BLaER1 treated with 17β-estradiol and CSF1 and Interleukin-3, amounts not matched to agents 10 nM and 100 nM (cell line): Measurements from ENCODE around the gene TARS3.

ENCODE experiments used
- H3K27ac ChIP-seq, 11 experiments: shearing (Covaris generic); formaldehyde crosslinking; 2 replicates each; pipeline ENCODE4 v1.8.1; 2022
- H3K27me3 ChIP-seq, 11 experiments: shearing (Covaris generic); formaldehyde crosslinking; 2 replicates each; pipeline ENCODE4 v1.8.1; 2022
- H3K36me3 ChIP-seq, 11 experiments: shearing (Covaris generic); formaldehyde crosslinking; 2 replicates each; pipeline ENCODE4 v1.8.1; 2022
- H3K4me1 ChIP-seq, 10 experiments: shearing (Covaris generic); formaldehyde crosslinking; 2 replicates each; pipeline ENCODE4 v1.8.1; 2022
- H3K4me2 ChIP-seq, 11 experiments: shearing (Covaris generic); formaldehyde crosslinking; 2 replicates each; pipeline ENCODE4 v1.8.1; 2022
- H3K4me3 ChIP-seq, 10 experiments: shearing (Covaris generic); formaldehyde crosslinking; 2 replicates each; pipeline ENCODE4 v1.8.1; 2022
- H3K9ac ChIP-seq, 11 experiments: shearing (Covaris generic); formaldehyde crosslinking; 2 replicates each; pipeline ENCODE4 v1.8.1; 2022
- H3K9me3 ChIP-seq, 11 experiments: shearing (Covaris generic); formaldehyde crosslinking; replicated peaks in 1 of 11; 2 replicates each; pipeline ENCODE4 v1.8.1; 2022
- H4K20me1 ChIP-seq, 11 experiments: shearing (Covaris generic); formaldehyde crosslinking; 2 replicates each; pipeline ENCODE4 v1.8.1; 2022
- Cebpa-rat ChIP-seq, 11 experiments: shearing (Covaris generic); IDR thresholded peaks; 2 replicates each; pipeline ENCODE4 v1.8.1; 2022

TARS3 gene

DNA sequence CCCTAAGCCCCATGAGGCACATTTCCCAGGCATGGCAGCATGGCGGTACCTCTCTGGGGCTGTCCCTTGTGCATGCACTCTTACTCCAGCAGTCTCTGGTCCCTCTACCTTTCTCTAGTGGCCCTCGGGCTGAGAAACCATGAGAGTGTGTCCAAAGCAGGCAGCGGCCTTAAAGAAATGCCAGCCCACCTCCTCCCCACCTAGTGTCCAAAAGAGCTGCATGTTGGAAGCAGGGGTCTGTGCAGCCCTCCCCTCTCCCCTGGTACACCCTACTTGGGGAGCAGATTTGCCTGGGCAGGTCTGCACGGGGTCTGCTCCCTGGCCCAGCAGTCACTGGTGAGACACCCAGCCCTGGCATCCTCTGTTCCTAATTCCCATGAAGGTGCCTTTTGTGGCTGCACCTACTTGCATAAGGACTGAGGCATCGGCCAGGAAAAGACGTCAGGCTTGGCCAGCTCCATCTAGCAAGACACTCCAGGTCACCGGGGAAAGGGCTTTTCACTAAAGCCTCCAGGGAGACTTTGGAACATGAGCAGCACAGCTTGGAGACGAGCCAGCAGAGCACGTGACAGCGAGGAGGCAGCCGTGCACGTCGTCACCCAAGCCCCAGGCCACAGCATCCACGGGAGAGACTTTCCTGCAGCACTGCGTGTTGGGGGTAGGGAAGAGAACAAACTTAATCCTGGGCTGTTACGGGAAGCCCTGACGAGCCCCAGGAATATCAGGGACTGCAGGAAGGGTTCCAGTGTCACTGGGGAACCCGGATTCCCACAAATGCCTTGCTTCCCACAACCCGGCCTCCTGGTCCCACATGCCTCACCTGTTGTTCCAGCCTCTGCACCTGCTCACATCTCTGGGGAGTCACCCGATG, 110.9 kb downstream of the TARS3 start:
- Histone ChIP-seq H3K9ac (peak overlapping the region in 2 of 11 experiments; percentile 5 to 11; a peak in 2 of 22 replicates), H3K4me3 (no peak overlapping the region; a peak in 1 of 20 replicates), H3K4me1 (peaks cover 29 to 67% (median 66%) of the 10 kb centered on the region in 10 experiments), H3K27ac (no peak overlapping the region), H3K9me3 (no peaks in the 10 kb centered on the region), H3K36me3 (no peaks in the 10 kb centered on the region), H3K27me3 (peaks cover 0 to 16% (median 0%) of the 10 kb centered on the region in 11 experiments; a peak in 4 of 22 replicates), H3K4me2 (peak overlapping the region; percentile 70 to 94 (median 80)), H4K20me1 (peaks cover 0 to 17% (median 6%) of the 10 kb centered on the region in 11 experiments; a peak in 5 of 22 replicates)
- TF ChIP-seq Cebpa-rat (IDR thresholded peaks at IDR 0.05) = no peak

DNA sequence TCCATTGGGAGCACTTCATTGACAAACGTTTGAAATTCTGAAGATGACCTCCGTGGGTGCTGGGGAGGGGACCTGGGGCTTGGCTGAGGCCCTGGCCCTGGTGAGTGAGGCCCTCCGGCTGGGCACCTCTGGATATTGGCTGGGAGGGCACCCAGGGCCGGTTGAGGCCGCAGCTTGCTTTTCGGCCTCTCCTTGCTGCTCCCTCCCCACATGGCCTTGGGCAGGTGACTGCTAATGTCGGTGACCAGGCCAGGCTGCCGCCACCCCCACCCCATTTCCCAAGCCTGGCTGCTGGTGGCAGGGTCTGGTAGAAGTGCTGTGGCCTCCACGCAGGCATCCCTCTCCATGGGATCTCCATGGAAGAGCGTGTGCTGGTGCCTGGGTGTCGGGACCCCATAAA, 111.6 kb downstream of the TARS3 start:
- peak overlapping the region in 10 of 11 experiments; percentile 70 to 94 (median 80); a peak in 19 of 22 replicates for H3K4me2 ChIP-seq
- no peaks in the 10 kb centered on the region for H3K36me3 ChIP-seq
- H3K9me3 ChIP-seq = no peaks in the 10 kb centered on the region
- peaks cover 0 to 17% (median 3%) of the 10 kb centered on the region in 11 experiments; a peak in 5 of 22 replicates for H4K20me1 ChIP-seq
- no peak overlapping the region for H3K9ac ChIP-seq
- H3K27ac ChIP-seq = no peak overlapping the region
- peaks cover 22 to 64% (median 60%) of the 10 kb centered on the region in 10 experiments for H3K4me1 ChIP-seq
- H3K4me3 ChIP-seq = no peak overlapping the region; a peak in 1 of 20 replicates
- H3K27me3 ChIP-seq = peaks cover 0 to 16% (median 0%) of the 10 kb centered on the region in 11 experiments; a peak in 4 of 22 replicates
- no peak for TF ChIP-seq Cebpa-rat (IDR thresholded peaks at IDR 0.05)

DNA sequence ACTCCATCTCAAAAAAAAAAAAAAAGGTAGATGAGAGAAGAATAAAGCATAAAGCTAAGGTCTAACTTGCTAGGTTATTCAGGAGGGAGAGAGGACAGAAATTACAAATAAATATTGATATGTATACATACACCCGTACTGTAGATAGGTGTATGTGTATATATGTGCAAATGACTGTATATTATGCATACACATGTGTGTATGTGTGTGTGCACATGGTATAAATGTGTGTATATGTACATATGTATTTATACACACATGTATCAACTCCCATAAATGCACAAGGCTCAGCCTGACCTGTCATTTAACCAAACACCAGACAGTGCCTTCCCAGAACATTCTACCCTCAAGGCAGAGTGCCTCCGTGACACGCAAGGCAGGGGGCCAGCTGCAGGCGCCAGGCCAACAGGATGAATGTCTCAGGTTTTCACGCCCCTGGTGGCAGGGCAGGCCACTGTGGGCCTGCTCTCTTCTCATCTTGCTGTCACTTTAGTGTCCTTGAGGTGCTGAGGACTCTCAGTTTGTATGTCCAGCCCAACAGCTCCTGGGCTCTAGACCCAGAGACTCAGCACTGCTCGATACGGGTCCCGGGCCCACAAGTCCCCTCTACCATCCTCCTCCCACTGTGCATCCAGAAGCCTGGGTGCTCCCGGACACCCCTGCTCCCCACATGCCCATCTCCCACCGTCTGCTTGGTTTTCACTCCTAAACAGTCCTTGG, 112.5 kb downstream of the TARS3 start:
- Histone ChIP-seq H3K4me2 (peak overlapping the region in 8 of 11 experiments; percentile 73 to 94 (median 84); a peak in 13 of 22 replicates), H3K36me3 (no peaks in the 10 kb centered on the region), H3K9ac (no peak overlapping the region), H3K9me3 (no peaks in the 10 kb centered on the region), H3K4me1 (peaks cover 15 to 55% (median 50%) of the 10 kb centered on the region in 10 experiments), H3K4me3 (no peak overlapping the region), H4K20me1 (peaks cover 0 to 17% (median 0%) of the 10 kb centered on the region in 11 experiments; a peak in 4 of 22 replicates), H3K27me3 (peaks cover 0 to 16% (median 0%) of the 10 kb centered on the region in 11 experiments; a peak in 4 of 22 replicates), H3K27ac (no peak overlapping the region)
- no peak for TF ChIP-seq Cebpa-rat (IDR thresholded peaks at IDR 0.05)

DNA sequence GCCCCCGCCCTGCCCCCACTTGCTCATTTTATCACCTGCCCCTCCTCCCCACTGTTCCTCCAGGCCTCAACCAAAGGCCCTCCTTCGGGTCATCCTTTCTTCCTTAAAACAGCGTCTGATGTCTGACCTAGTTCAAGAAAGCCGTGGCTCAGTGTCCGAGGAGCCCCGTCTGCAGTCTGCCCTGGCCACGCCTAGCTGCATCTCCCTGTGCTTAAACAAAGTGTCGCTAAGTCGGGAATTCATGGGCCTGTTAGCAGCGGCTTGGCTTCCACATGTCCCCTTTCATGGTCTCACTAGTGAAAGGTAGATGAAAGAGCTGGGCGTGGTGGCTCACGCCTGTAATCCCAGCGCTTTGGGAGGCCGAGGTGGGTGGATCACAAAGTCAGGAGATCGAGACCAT, 113.3 kb downstream of the TARS3 start:
- Histone ChIP-seq H3K4me3 (no peak overlapping the region), H3K9ac (no peak overlapping the region), H3K4me2 (no peak overlapping the region), H3K9me3 (no peaks in the 10 kb centered on the region), H3K36me3 (no peaks in the 10 kb centered on the region), H4K20me1 (peaks cover 0 to 17% (median 0%) of the 10 kb centered on the region in 11 experiments; a peak in 4 of 22 replicates), H3K27ac (no peak overlapping the region), H3K4me1 (peaks cover 15 to 47% (median 43%) of the 10 kb centered on the region in 10 experiments), H3K27me3 (peaks cover 0 to 16% (median 0%) of the 10 kb centered on the region in 11 experiments; a peak in 4 of 22 replicates)
- no peak for TF ChIP-seq Cebpa-rat (IDR thresholded peaks at IDR 0.05)

DNA sequence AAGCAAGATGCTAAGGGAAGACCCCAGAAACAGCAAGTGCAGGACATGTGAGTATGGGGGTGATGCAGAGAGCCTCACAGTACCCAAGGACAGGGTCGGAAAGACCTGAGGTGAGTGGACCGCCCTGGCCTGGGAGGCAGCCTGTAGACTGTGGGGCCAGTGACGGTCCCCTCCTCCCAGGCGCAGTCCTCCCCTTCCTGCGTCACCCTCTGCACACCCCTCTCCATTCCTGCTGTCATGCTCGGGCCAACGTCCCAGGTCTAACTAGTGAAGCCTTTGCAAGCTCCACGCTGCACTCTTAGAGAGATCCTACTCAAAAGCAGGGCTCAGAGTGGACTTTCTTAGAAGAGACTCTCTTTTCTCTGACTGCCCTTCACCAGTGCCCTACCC, 113.7 kb downstream of the TARS3 start:
- Histone ChIP-seq H3K36me3 (no peaks in the 10 kb centered on the region), H3K4me2 (no peak overlapping the region), H3K9me3 (no peaks in the 10 kb centered on the region)

DNA sequence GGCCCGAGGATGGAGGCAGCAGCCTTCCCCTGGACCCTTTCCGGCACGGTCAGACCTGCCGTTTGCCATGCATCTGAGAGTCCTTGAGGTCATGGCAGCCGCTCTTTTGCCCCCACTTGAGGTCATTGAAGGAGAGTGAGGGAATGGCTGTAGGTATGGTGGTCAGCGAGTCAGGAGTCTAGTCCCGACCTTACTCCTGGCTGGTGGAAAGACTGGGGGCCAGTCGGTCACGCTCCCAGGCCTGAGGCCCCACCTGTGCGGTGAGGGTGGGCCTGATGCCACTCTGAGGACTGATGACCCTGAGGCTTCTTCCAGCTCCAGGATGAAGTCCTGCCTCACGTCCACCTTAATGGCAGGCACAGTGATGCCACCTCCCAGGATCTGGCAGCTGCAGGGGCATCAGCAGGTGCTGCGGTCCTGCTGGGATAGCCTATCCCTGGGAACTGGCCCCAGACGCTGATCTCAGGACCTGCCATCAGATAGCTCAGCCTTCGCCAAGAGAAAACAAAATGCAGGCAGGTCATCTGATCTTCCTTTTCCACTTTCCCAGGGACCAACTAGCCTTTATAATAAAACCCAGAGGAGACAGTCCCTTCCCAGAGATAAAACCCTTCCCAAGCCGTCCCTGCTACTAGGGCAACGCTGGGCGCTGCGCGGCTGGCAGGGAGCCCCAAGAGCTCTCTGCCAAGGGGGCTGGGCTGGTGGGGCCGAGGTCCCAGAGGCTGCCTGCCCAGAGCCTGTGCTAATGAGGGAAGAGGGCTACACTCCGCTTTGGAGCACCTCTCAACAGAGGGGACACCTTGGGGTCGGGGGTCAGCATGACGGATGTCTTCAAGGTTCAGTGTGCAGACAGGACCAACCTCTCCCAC, 114.3 kb downstream of the TARS3 start:
- H3K27me3 ChIP-seq = peaks cover 0 to 16% (median 0%) of the 10 kb centered on the region in 11 experiments; a peak in 4 of 22 replicates
- peaks cover 15 to 37% (median 33%) of the 10 kb centered on the region in 10 experiments for H3K4me1 ChIP-seq
- H4K20me1 ChIP-seq = peaks cover 0 to 10% (median 0%) of the 10 kb centered on the region in 11 experiments; a peak in 3 of 22 replicates
- no peak overlapping the region for H3K27ac ChIP-seq
- peaks cover 0 to 3% (median under 1%) of the 10 kb centered on the region in 11 experiments; a peak in 5 of 22 replicates for H3K9me3 ChIP-seq
- no peaks in the 10 kb centered on the region for H3K36me3 ChIP-seq
- H3K9ac ChIP-seq = no peak overlapping the region
- H3K4me2 ChIP-seq = no peak overlapping the region
- TF ChIP-seq Cebpa-rat (IDR thresholded peaks at IDR 0.05) = no peak
- no peak overlapping the region for H3K4me3 ChIP-seq

More for the DNA sequence above, 113.7 kb downstream of the TARS3 start:
- TF ChIP-seq Cebpa-rat (IDR thresholded peaks at IDR 0.05) = no peak
- Histone ChIP-seq H4K20me1 (peaks cover 0 to 15% (median 0%) of the 10 kb centered on the region in 11 experiments; a peak in 4 of 22 replicates), H3K9ac (no peak overlapping the region), H3K27me3 (peaks cover 0 to 16% (median 0%) of the 10 kb centered on the region in 11 experiments; a peak in 4 of 22 replicates), H3K4me3 (no peak overlapping the region), H3K4me1 (peaks cover 15 to 43% (median 39%) of the 10 kb centered on the region in 10 experiments), H3K27ac (no peak overlapping the region)

DNA sequence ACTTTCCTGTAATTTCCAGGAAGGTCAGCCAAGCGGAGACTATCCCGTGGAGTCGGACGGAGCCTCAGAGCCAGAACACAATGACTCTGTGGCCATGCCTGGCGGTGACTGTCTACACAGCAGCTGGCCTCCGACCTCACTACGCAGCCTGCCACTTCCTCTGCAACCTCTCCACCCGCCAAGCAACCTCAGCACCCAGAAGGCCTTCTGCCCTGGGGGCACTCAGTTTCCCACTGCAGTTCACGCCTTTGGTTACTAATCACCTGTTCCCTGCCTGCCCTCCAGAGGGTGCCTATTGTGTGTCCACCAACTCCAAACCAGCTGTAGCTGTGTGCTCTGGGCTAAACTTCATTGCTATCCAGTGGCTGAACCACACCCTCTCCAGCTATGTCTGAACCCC, 116.1 kb downstream of the TARS3 start:
- Histone ChIP-seq H3K36me3 (no peaks in the 10 kb centered on the region), H3K4me2 (peak overlapping the region in 2 of 11 experiments; percentile 12 to 20; a peak in 1 of 22 replicates)

DNA sequence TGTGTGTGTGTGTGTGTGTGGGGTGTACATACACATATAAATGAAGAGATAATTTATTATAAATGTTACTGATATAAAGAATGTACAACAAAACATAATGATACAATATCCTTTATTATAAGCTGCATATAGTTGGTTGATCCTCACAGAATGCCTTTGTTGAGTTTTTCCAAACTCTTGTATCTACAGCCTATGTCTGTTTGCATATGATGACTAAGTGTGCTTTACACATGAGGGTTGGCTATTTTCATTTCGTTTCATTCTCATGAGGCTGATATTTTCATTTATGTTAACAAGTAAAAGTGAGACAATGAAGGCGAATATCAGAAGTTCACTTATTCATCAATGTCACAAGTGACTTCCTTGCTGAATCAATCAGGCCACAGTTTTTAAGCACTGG, 117.2 kb downstream of the TARS3 start:
- Histone ChIP-seq H3K4me1 (peaks cover 0 to 8% (median 4%) of the 10 kb centered on the region in 10 experiments; a peak in 13 of 20 replicates), H4K20me1 (no peaks in the 10 kb centered on the region), H3K4me2 (no peak overlapping the region), H3K9me3 (peaks cover 6 to 13% (median 8%) of the 10 kb centered on the region in 11 experiments; a peak in 12 of 22 replicates), H3K9ac (no peak overlapping the region), H3K4me3 (no peak overlapping the region), H3K36me3 (no peaks in the 10 kb centered on the region), H3K27ac (no peak overlapping the region), H3K27me3 (no peaks in the 10 kb centered on the region)
- no peak for TF ChIP-seq Cebpa-rat (IDR thresholded peaks at IDR 0.05)

More for the DNA sequence above, 116.1 kb downstream of the TARS3 start:
- H3K4me1 ChIP-seq = peaks cover 6 to 19% (median 15%) of the 10 kb centered on the region in 10 experiments
- no peak overlapping the region for H3K4me3 ChIP-seq
- no peak for TF ChIP-seq Cebpa-rat (IDR thresholded peaks at IDR 0.05)
- no peak overlapping the region for H3K27ac ChIP-seq
- peaks cover 0 to 7% (median 0%) of the 10 kb centered on the region in 11 experiments; a peak in 2 of 22 replicates for H4K20me1 ChIP-seq
- peaks cover 6 to 13% (median 8%) of the 10 kb centered on the region in 11 experiments; a peak in 12 of 22 replicates for H3K9me3 ChIP-seq
- H3K27me3 ChIP-seq = peaks cover 0 to 3% (median 0%) of the 10 kb centered on the region in 11 experiments; a peak in 3 of 22 replicates
- H3K9ac ChIP-seq = no peak overlapping the region
